Nephron (organoid): ENCODE measurements around the gene ANXA4.
"Not testable (repeated sequence)": the region's sequence is repeated elsewhere in the genome, so short reads cannot be mapped to it uniquely, and the experiment has no call there.

Source experiments
- H3K27ac Mint-ChIP-seq, 3 experiments: 2 replicates each; pipeline ENCODE4 v1.8.0; 2020; ENCODE audit warnings: mixed read lengths in 3 of 3, mild to moderate bottlenecking in 2 of 3, moderate library complexity in 1 of 3
- H3K27me3 Mint-ChIP-seq: 2 replicates; pipeline ENCODE4 v1.8.0; 2021; ENCODE audit warnings: low read depth, mild to moderate bottlenecking, moderate library complexity, mixed read lengths
- H3K36me3 Mint-ChIP-seq: 2 replicates; pipeline ENCODE4 v1.8.0; 2020; ENCODE audit warnings: low read depth, mixed read lengths
- H3K4me1 Mint-ChIP-seq: 2 replicates; pipeline ENCODE4 v1.8.0; 2020; ENCODE audit warnings: mixed read lengths
- H3K4me3 Mint-ChIP-seq, 3 experiments: 2 replicates each; pipeline ENCODE4 v1.8.0; 2020; ENCODE audit warnings: mild to moderate bottlenecking in 3 of 3, mixed read lengths in 3 of 3, moderate library complexity in 2 of 3
- H3K9me3 Mint-ChIP-seq: 2 replicates; pipeline ENCODE4 v1.8.0; 2020; ENCODE audit warnings: mixed read lengths
- CTCF ChIP-seq, 3 experiments: fragments of 200-600 bp; sonication (generic); IDR thresholded peaks; one replicate each; pipeline ENCODE4 v1.5.0; 2021; ENCODE audit warnings: antibody characterized with exemption in 3 of 3; ENCODE audit not compliant: unreplicated experiment in 3 of 3

The ANXA4 gene

GRCh38 chr2:69734035-69734611 lies 7.8 kb upstream of the ANXA4 start:
- TF ChIP-seq CTCF (IDR thresholded peaks at IDR 0.05; ENCODE audit: unreplicated experiment in 3 of 3): no peak
- Mint-ChIP-seq H3K36me3 (no peaks in the 10 kb centered on the region), H3K27me3 (no peaks in the 10 kb centered on the region), H3K27ac (peak overlapping the region; percentile 71 to 82 (median 76)), H3K4me3 (no peak overlapping the region), H3K4me1 (peaks cover 21% of the 10 kb centered on the region), H3K9me3 (no peaks in the 10 kb centered on the region)

- Mint-ChIP-seq H3K27ac (peak overlapping the region; percentile 71 to 82 (median 76)), H3K9me3 (no peaks in the 10 kb centered on the region), H3K36me3 (no peaks in the 10 kb centered on the region), H3K4me1 (peaks cover 21% of the 10 kb centered on the region), H3K27me3 (peaks cover 3% of the 10 kb centered on the region), H3K4me3 (no peak overlapping the region)
- TF ChIP-seq CTCF (IDR thresholded peaks at IDR 0.05; ENCODE audit: unreplicated experiment in 3 of 3): no peak
These were observed 6.9 kb upstream of the ANXA4 start for GRCh38 chr2:69734854-69735544.

- H3K4me3 Mint-ChIP-seq: no peak overlapping the region
- H3K9me3 Mint-ChIP-seq: no peaks in the 10 kb centered on the region
- H3K27me3 Mint-ChIP-seq: peaks cover 8% of the 10 kb centered on the region
- H3K27ac Mint-ChIP-seq: peak overlapping the region; percentile 16 to 82 (median 71)
- H3K4me1 Mint-ChIP-seq: peaks cover 21% of the 10 kb centered on the region
- TF ChIP-seq CTCF (IDR thresholded peaks at IDR 0.05; ENCODE audit: unreplicated experiment in 3 of 3): no peak
- H3K36me3 Mint-ChIP-seq: no peaks in the 10 kb centered on the region
These were observed 6.2 kb upstream of the ANXA4 start for GRCh38 chr2:69735686-69736085.

- H3K36me3 Mint-ChIP-seq, H3K27ac Mint-ChIP-seq, H3K4me3 Mint-ChIP-seq, H3K9me3 Mint-ChIP-seq: not testable (repeated sequence)
- Mint-ChIP-seq H3K4me1 (peaks cover 28% of the 10 kb centered on the region), H3K27me3 (peaks cover 13% of the 10 kb centered on the region)
These were observed 3.8 kb upstream of the ANXA4 start for GRCh38 chr2:69738149-69738548.

- Mint-ChIP-seq H3K9me3 (no peaks in the 10 kb centered on the region), H3K4me3 (peak overlapping the region; percentile 93 to 98 (median 96)), H3K27ac (peak overlapping the region; percentile 26 to 98 (median 96)), H3K36me3 (no peaks in the 10 kb centered on the region), H3K4me1 (peaks cover 15% of the 10 kb centered on the region), H3K27me3 (peaks cover 13% of the 10 kb centered on the region)
- no peak for TF ChIP-seq CTCF (IDR thresholded peaks at IDR 0.05; ENCODE audit: unreplicated experiment in 3 of 3)
These were observed 1.4 kb upstream of the ANXA4 start for GRCh38 chr2:69740502-69740951.

GRCh38 chr2:69741229-69741574 lies 732 bp upstream of the ANXA4 start:
- H3K9me3 Mint-ChIP-seq: no peaks in the 10 kb centered on the region
- no peaks in the 10 kb centered on the region for H3K36me3 Mint-ChIP-seq
- peaks cover 13% of the 10 kb centered on the region for H3K27me3 Mint-ChIP-seq
- peaks cover 12% of the 10 kb centered on the region for H3K4me1 Mint-ChIP-seq
- peak overlapping the region; percentile 96 to 98 (median 97) for H3K27ac Mint-ChIP-seq
- TF ChIP-seq CTCF (IDR thresholded peaks at IDR 0.05; ENCODE audit: unreplicated experiment in 3 of 3): peak in 2 of 3 experiments; percentile 9 to 19
- H3K4me3 Mint-ChIP-seq: peak overlapping the region; percentile 93 to 98 (median 96)
